ENCODE measurements around the gene AP2A1.

GRCh38 chr19:49801966-49802661, 35.3 kb downstream of the AP2A1 start:
- peak; percentile 48 to 63 for TF ChIP-seq CTCF (conservative IDR thresholded peaks at IDR 0.05 in 1 of 2, IDR thresholded peaks at IDR 0.05 in 1 of 2; ENCODE audit: low read depth in 1 of 2, low read length in 2 of 2)
- TF ChIP-seq EZH2 (IDR thresholded peaks at IDR 0.05; ENCODE audit: low read length, missing control alignments): no peak

Measured in fibroblast of lung (primary cell).